Smooth muscle cell (in vitro differentiated cells): Measurements from ENCODE around the gene GCLM. TPM values are rescaled to one million over a fixed set of nuclear protein-coding genes. Genes with fewer than 3 reads are reported as not detected.

Experiments used
- DNase-seq: peaks from one replicate; lab custom pipeline; 2025; ENCODE audit not compliant: unreplicated experiment; lab: John Stamatoyannopoulos, UW
- H2AFZ ChIP-seq: fragments of 200-600 bp; sonication (generic); 2 replicates; pipeline ENCODE4 v1.6.0; 2016; ENCODE audit warnings: antibody characterized with exemption, low read depth, mild to moderate bottlenecking
- H3F3A ChIP-seq: fragments of 200-600 bp; sonication (generic); 2 replicates; pipeline ENCODE4 v1.6.0; 2017; ENCODE audit warnings: antibody characterized with exemption, low read depth
- H3K27ac ChIP-seq: fragments of 200-600 bp; sonication (generic); 2 replicates; pipeline ENCODE4 v1.5.1; 2016; ENCODE audit warnings: low read depth, mild to moderate bottlenecking
- H3K27me3 ChIP-seq: fragments of 200-600 bp; sonication (generic); 2 replicates; pipeline ENCODE4 v1.6.1; 2016; ENCODE audit warnings: low read depth, mild to moderate bottlenecking
- H3K36me3 ChIP-seq: fragments of 200-600 bp; sonication (generic); 2 replicates; pipeline ENCODE4 v1.5.1; 2016; ENCODE audit warnings: low read depth
- H3K4me1 ChIP-seq: fragments of 200-600 bp; sonication (generic); 2 replicates; pipeline ENCODE4 v1.5.1; 2016; ENCODE audit warnings: low read depth
- H3K4me2 ChIP-seq: fragments of 200-600 bp; sonication (generic); 2 replicates; pipeline ENCODE4 v1.6.0; 2016; ENCODE audit warnings: mild to moderate bottlenecking
- H3K4me3 ChIP-seq: fragments of 200-600 bp; sonication (generic); 2 replicates; pipeline ENCODE4 v1.5.1; 2016; ENCODE audit warnings: mild to moderate bottlenecking
- H3K79me2 ChIP-seq: fragments of 200-600 bp; sonication (generic); 2 replicates; pipeline ENCODE4 v1.6.0; 2016; ENCODE audit warnings: low read depth, mild to moderate bottlenecking
- H3K9ac ChIP-seq: fragments of 200-600 bp; sonication (generic); 2 replicates; pipeline ENCODE4 v1.6.0; 2016; ENCODE audit warnings: low read depth
- H3K9me3 ChIP-seq: fragments of 200-600 bp; sonication (generic); replicated peaks from 2 replicates; pipeline ENCODE4 v1.5.1; 2016; ENCODE audit warnings: low read depth
- H4K20me1 ChIP-seq: fragments of 200-600 bp; sonication (generic); 2 replicates; pipeline ENCODE4 v1.6.0; 2016; ENCODE audit warnings: low read depth
- CTCF ChIP-seq: fragments of 200-600 bp; sonication (generic); IDR thresholded peaks from 2 replicates; pipeline ENCODE4 v1.5.1; 2017; ENCODE audit warnings: borderline replicate concordance, mild to moderate bottlenecking, antibody characterized with exemption; ENCODE audit not compliant: insufficient read depth, poor library complexity, severe bottlenecking
- WGBS: methylation state at CpG from one replicate; pipeline ENCODE4 v1.1.7; 2016; ENCODE audit warnings: low lambda C conversion rate; 5-methylcytosine and 5-hydroxymethylcytosine counted together
- polyA plus RNA-seq: library from polyadenylated mRNA; unstranded; fragments of >200 nt; fragmentation: Nextera tagmentation; extraction: Ambion mirVana; gene quantifications from 2 replicates; pipeline ENCODE4 v1.2.1, GENCODE V29; 2016
- total RNA-seq: library from RNA; depleted of rRNA; stranded (reverse); fragments of >200 nt; gene quantifications from 2 replicates; pipeline ENCODE4 v1.2.3, GENCODE V29; 2014

The GCLM gene
- total and polyA plus RNA-seq, 2 experiments from 2014 or later = 9.7 to 15.9 TPM

- Histone ChIP-seq H3K4me3 (peak overlapping the region; percentile 92), H2AFZ (peak overlapping the region; percentile 96), H3F3A (peaks cover 15% of the 10 kb centered on the region), H3K9me3 (no peaks in the 10 kb centered on the region), H3K9ac (peak overlapping the region; percentile 95), H3K4me2 (peak overlapping the region; percentile 94), H3K36me3 (no peaks in the 10 kb centered on the region), H3K27ac (peak overlapping the region; percentile 100), H3K4me1 (peaks cover 11% of the 10 kb centered on the region), H4K20me1 (no peaks in the 10 kb centered on the region), H3K79me2 (no peaks in the 10 kb centered on the region), H3K27me3 (no peaks in the 10 kb centered on the region)
- DNase-seq = no peak
- no peak for TF ChIP-seq CTCF
- WGBS = 9% methylated on average over 16 of the region's 16 CpGs
These were observed 63.6 kb downstream of the GCLM start for GRCh38 chr1:93845538-93846205.

GRCh38 chr1:93844262-93845045, 64.8 kb downstream of the GCLM start:
- DNase-seq = no peak
- H3K4me2 ChIP-seq = no peak overlapping the region
- peak overlapping the region; percentile 95 for H3K9ac ChIP-seq

GRCh38 chr1:93842750-93843500, 66.3 kb downstream of the GCLM start:
- Histone ChIP-seq H3K9me3 (no peaks in the 10 kb centered on the region), H3K4me1 (peaks cover 11% of the 10 kb centered on the region), H3K4me3 (no peak overlapping the region), H3K79me2 (no peaks in the 10 kb centered on the region), H3K4me2 (no peak overlapping the region), H3K9ac (no peak overlapping the region), H3K27me3 (no peaks in the 10 kb centered on the region), H4K20me1 (no peaks in the 10 kb centered on the region), H3K27ac (peak overlapping the region; percentile 29), H3K36me3 (no peaks in the 10 kb centered on the region), H2AFZ (no peak overlapping the region), H3F3A (peaks cover 33% of the 10 kb centered on the region)
- no peak for TF ChIP-seq CTCF
- DNase-seq = no peak
- 80% methylated on average over 5 of the region's 5 CpGs for WGBS

More at GRCh38 chr1:93844262-93845045, 64.8 kb downstream of the GCLM start:
- H3F3A ChIP-seq = peaks cover 25% of the 10 kb centered on the region
- peaks cover 11% of the 10 kb centered on the region for H3K4me1 ChIP-seq
- no peak overlapping the region for H2AFZ ChIP-seq
- TF ChIP-seq CTCF = peak; percentile 76
- H3K4me3 ChIP-seq = no peak overlapping the region
- H4K20me1 ChIP-seq = no peaks in the 10 kb centered on the region
- peak overlapping the region; percentile 100 for H3K27ac ChIP-seq
- no peaks in the 10 kb centered on the region for H3K79me2 ChIP-seq
- 52% methylated on average over 8 of the region's 8 CpGs for WGBS
- H3K36me3 ChIP-seq = no peaks in the 10 kb centered on the region
- no peaks in the 10 kb centered on the region for H3K27me3 ChIP-seq
- H3K9me3 ChIP-seq = no peaks in the 10 kb centered on the region
